ENCODE data around the gene LAMTOR5. TPM values are rescaled to one million over a fixed set of nuclear protein-coding genes. Genes with fewer than 3 reads are reported as not detected.
A peak's percentile ranks its signal among the peaks of the same experiment; 100 is the strongest.
"Not testable (repeated sequence)": the region's sequence is repeated elsewhere in the genome, so short reads cannot be mapped to it uniquely, and the experiment has no call there.

LAMTOR5 gene
- 100 to 1,000 TPM; 170 to 173 TPM for total RNA-seq

GRCh38 chr1:110407260-110408210 is at the start of gene LAMTOR5:
LAMTOR5 (minus strand) TSS chr1:110407694; CDS start chr1:110407620, 74 bp downstream.
- Mint-ChIP-seq H3K27ac (peak within 1 kb of the TSS; percentile 100), H3K4me1 (peaks cover 8% of the 10 kb centered on the region), H3K27me3 (no peaks in the 10 kb centered on the region), H3K4me3 (peak within 1 kb of the TSS; percentile 100), H3K36me3 (peaks cover 8% of the 10 kb centered on the region), H3K9me3 (no peaks in the 10 kb centered on the region)
- DNase-seq = peak; percentile 91

GRCh38 chr1:110457206-110457605 is 49.7 kb upstream of the LAMTOR5 start:
- H3K9me3 Mint-ChIP-seq = no peaks in the 10 kb centered on the region
- H3K4me3 Mint-ChIP-seq = no peak overlapping the region

GRCh38 chr1:110455151-110455550 is 47.7 kb upstream of the LAMTOR5 start:
- Mint-ChIP-seq H3K27ac (no peak overlapping the region), H3K27me3 (no peaks in the 10 kb centered on the region), H3K9me3 (no peaks in the 10 kb centered on the region), H3K4me3 (no peak overlapping the region), H3K4me1 (no peaks in the 10 kb centered on the region), H3K36me3 (no peaks in the 10 kb centered on the region)
- DNase-seq = no peak

More at GRCh38 chr1:110457206-110457605, 49.7 kb upstream of the LAMTOR5 start:
- no peak for DNase-seq
- Mint-ChIP-seq H3K27ac (no peak overlapping the region), H3K36me3 (no peaks in the 10 kb centered on the region), H3K27me3 (no peaks in the 10 kb centered on the region), H3K4me1 (no peaks in the 10 kb centered on the region)

GRCh38 chr1:110454328-110454727 is 46.8 kb upstream of the LAMTOR5 start:
- Mint-ChIP-seq H3K36me3 (no peaks in the 10 kb centered on the region), H3K4me1 (no peaks in the 10 kb centered on the region), H3K9me3 (no peaks in the 10 kb centered on the region), H3K4me3 (no peak overlapping the region), H3K27ac (no peak overlapping the region), H3K27me3 (no peaks in the 10 kb centered on the region)
- DNase-seq = no peak

GRCh38 chr1:110453829-110454228 is 46.3 kb upstream of the LAMTOR5 start:
- Mint-ChIP-seq H3K9me3 (no peaks in the 10 kb centered on the region), H3K4me1 (no peaks in the 10 kb centered on the region), H3K4me3 (no peak overlapping the region), H3K36me3 (no peaks in the 10 kb centered on the region), H3K27ac (no peak overlapping the region), H3K27me3 (no peaks in the 10 kb centered on the region)
- no peak for DNase-seq

GRCh38 chr1:110452330-110452729 is 44.8 kb upstream of the LAMTOR5 start:
- no peaks in the 10 kb centered on the region for H3K4me1 Mint-ChIP-seq
- no peak for DNase-seq
- H3K9me3 Mint-ChIP-seq = no peaks in the 10 kb centered on the region
- H3K27ac Mint-ChIP-seq = no peak overlapping the region
- H3K36me3 Mint-ChIP-seq = no peaks in the 10 kb centered on the region
- H3K4me3 Mint-ChIP-seq = no peak overlapping the region
- no peaks in the 10 kb centered on the region for H3K27me3 Mint-ChIP-seq

- H3K27me3 Mint-ChIP-seq = no peaks in the 10 kb centered on the region
- no peak for DNase-seq
- H3K36me3 Mint-ChIP-seq = no peaks in the 10 kb centered on the region
- no peaks in the 10 kb centered on the region for H3K4me1 Mint-ChIP-seq
- no peak within 1 kb of the TSS for H3K27ac Mint-ChIP-seq
- H3K4me3 Mint-ChIP-seq = no peak within 1 kb of the TSS
- H3K9me3 Mint-ChIP-seq = no peaks in the 10 kb centered on the region
These were observed 43.4 kb upstream of the LAMTOR5 start, which contains the start of gene PROK1 for GRCh38 chr1:110450929-110451328. PROK1 (plus strand) TSS chr1:110451149; CDS start chr1:110451217, 68 bp downstream.

- no peaks in the 10 kb centered on the region for H3K27me3 Mint-ChIP-seq
- H3K36me3 Mint-ChIP-seq = no peaks in the 10 kb centered on the region
- H3K4me1 Mint-ChIP-seq = no peaks in the 10 kb centered on the region
- DNase-seq = no peak
- no peak overlapping the region for H3K4me3 Mint-ChIP-seq
- H3K27ac Mint-ChIP-seq = no peak overlapping the region
- no peaks in the 10 kb centered on the region for H3K9me3 Mint-ChIP-seq
These were observed 42.5 kb upstream of the LAMTOR5 start for GRCh38 chr1:110449661-110450651.

- Mint-ChIP-seq H3K4me1 (peaks cover 1% of the 10 kb centered on the region), H3K27me3 (no peaks in the 10 kb centered on the region), H3K27ac (no peak overlapping the region), H3K9me3 (no peaks in the 10 kb centered on the region), H3K4me3 (no peak overlapping the region), H3K36me3 (no peaks in the 10 kb centered on the region)
- DNase-seq = no peak
These were observed 37.1 kb upstream of the LAMTOR5 start for GRCh38 chr1:110444561-110444960.

- Mint-ChIP-seq H3K36me3 (no peaks in the 10 kb centered on the region), H3K27ac (no peak overlapping the region), H3K9me3 (no peaks in the 10 kb centered on the region), H3K27me3 (no peaks in the 10 kb centered on the region), H3K4me1 (peaks cover 1% of the 10 kb centered on the region), H3K4me3 (no peak overlapping the region)
- no peak for DNase-seq
These were observed 36.0 kb upstream of the LAMTOR5 start for GRCh38 chr1:110443451-110443850.

- DNase-seq = no peak
- no peaks in the 10 kb centered on the region for H3K27me3 Mint-ChIP-seq
- no peak overlapping the region for H3K27ac Mint-ChIP-seq
- no peaks in the 10 kb centered on the region for H3K9me3 Mint-ChIP-seq
- H3K4me1 Mint-ChIP-seq = peaks cover 1% of the 10 kb centered on the region
- H3K4me3 Mint-ChIP-seq = no peak overlapping the region
- no peaks in the 10 kb centered on the region for H3K36me3 Mint-ChIP-seq
These were observed 34.4 kb upstream of the LAMTOR5 start for GRCh38 chr1:110441888-110442287.

- peaks cover 1% of the 10 kb centered on the region for H3K4me1 Mint-ChIP-seq
- H3K36me3 Mint-ChIP-seq = no peaks in the 10 kb centered on the region
- no peak overlapping the region for H3K4me3 Mint-ChIP-seq
- H3K27ac Mint-ChIP-seq = no peak overlapping the region
- no peaks in the 10 kb centered on the region for H3K27me3 Mint-ChIP-seq
- no peak for DNase-seq
- H3K9me3 Mint-ChIP-seq = no peaks in the 10 kb centered on the region
These were observed 33.4 kb upstream of the LAMTOR5 start for GRCh38 chr1:110440877-110441276.

- H3K27ac Mint-ChIP-seq, H3K27me3 Mint-ChIP-seq, H3K36me3 Mint-ChIP-seq, H3K4me3 Mint-ChIP-seq, DNase-seq, H3K9me3 Mint-ChIP-seq, H3K4me1 Mint-ChIP-seq: not testable (repeated sequence)
These were observed 32.4 kb upstream of the LAMTOR5 start for GRCh38 chr1:110439873-110440272.

GRCh38 chr1:110438893-110439292 is 31.4 kb upstream of the LAMTOR5 start:
- Mint-ChIP-seq H3K9me3 (no peaks in the 10 kb centered on the region), H3K36me3 (no peaks in the 10 kb centered on the region), H3K4me1 (no peaks in the 10 kb centered on the region), H3K27me3 (no peaks in the 10 kb centered on the region), H3K27ac (no peak overlapping the region), H3K4me3 (no peak overlapping the region)
- DNase-seq = no peak
